Measurements from ENCODE around the gene GCNT3. TPM values are rescaled to one million over a fixed set of nuclear protein-coding genes. Genes with fewer than 3 reads are reported as not detected.

GCNT3 gene
- under 1 TPM in 2 of 5 donors, not detected in 3; 0.22 to 0.29 TPM for total RNA-seq
- total RNA-seq (2013) = 0.18 TPM
- 0 to 0.06 (median 0) reads per million in 29 experiments for total RNA-seq

GRCh38 chr15:59611276-59612260, at the start of gene GCNT3:
Gene GCNT3, plus strand, starts transcription at chr15:59611783. Its CDS starts 6,456 bp downstream, at chr15:59618239.
- Histone ChIP-seq H3K4me3 (ENCODE audit: control insufficient read depth in 1 of 2, extremely low read depth in 1 of 2, low read length in 1 of 2) (no peak within 1 kb of the TSS), H3K27me3 (replicated peaks in 1 of 2; ENCODE audit: control insufficient read depth in 2 of 2, extremely low read depth in 1 of 2, insufficient read depth in 2 of 2, low read length in 1 of 2) (peaks cover 0 to 24% of the 10 kb centered on the region in 2 experiments), H3K4me1 (ENCODE audit: control insufficient read depth in 1 of 2, extremely low read depth in 1 of 2, insufficient read depth in 2 of 2, low read length in 2 of 2) (no peaks in the 10 kb centered on the region), H3K36me3 (ENCODE audit: control insufficient read depth in 2 of 2, extremely low read depth in 1 of 2, insufficient read depth in 1 of 2, low read length in 1 of 2) (no peaks in the 10 kb centered on the region), H3K27ac (ENCODE audit: low read length) (no peak within 1 kb of the TSS), H3K9me3 (no peaks in the 10 kb centered on the region)
- peaks cover 0 to 10% (median 0%) of the 10 kb centered on the region in 3 donors for H3K9me3 Mint-ChIP-seq
- H3K4me3 Mint-ChIP-seq = no peak within 1 kb of the TSS
- H3K4me1 Mint-ChIP-seq = peaks cover 4 to 19% (median 7%) of the 10 kb centered on the region in 3 donors
- POLR2A ChIA-PET = interaction anchor here in 1 of 2 donors (0.6 kb wide), 1 partner anchor 34 kb away, joined by 3 read pairs; no protein-coding TSS in a partner anchor
- H3K27me3 Mint-ChIP-seq = peaks cover 13 to 26% of the 10 kb centered on the region in 2 donors
- WGBS (ENCODE audit: insufficient coverage) = 82% methylated on average over 4 of the region's 8 CpGs
- H3K36me3 Mint-ChIP-seq = no peaks in the 10 kb centered on the region
- CTCF ChIA-PET = interaction anchor here (0.5 to 0.6 kb wide), 2 partner anchors 619 to 932 kb away, joined by 4 read pairs; no protein-coding TSS in a partner anchor
- no peak within 1 kb of the TSS for H3K27ac Mint-ChIP-seq
- ATAC-seq (replicated peaks in 1 of 4) (no peak), DNase-seq (no peak)

GRCh38 chr15:59562448-59563186, 49.0 kb upstream of the GCNT3 start:
- H3K4me1 ChIP-seq (ENCODE audit: control insufficient read depth in 1 of 2, extremely low read depth in 1 of 2, insufficient read depth in 2 of 2, low read length in 2 of 2) = no peaks in the 10 kb centered on the region
- no peaks in the 10 kb centered on the region for H3K36me3 ChIP-seq (ENCODE audit: control insufficient read depth in 2 of 2, extremely low read depth in 1 of 2, insufficient read depth in 1 of 2, low read length in 1 of 2)
- H3K4me3 ChIP-seq (ENCODE audit: control insufficient read depth in 1 of 2, extremely low read depth in 1 of 2, low read length in 1 of 2) = no peak overlapping the region
- H3K27me3 ChIP-seq (replicated peaks in 1 of 2; ENCODE audit: control insufficient read depth in 2 of 2, extremely low read depth in 1 of 2, insufficient read depth in 2 of 2, low read length in 1 of 2) = no peaks in the 10 kb centered on the region
- peaks cover 1 to 4% of the 10 kb centered on the region in 2 donors for H3K27me3 Mint-ChIP-seq
- no peaks in the 10 kb centered on the region for H3K9me3 ChIP-seq
- H3K27ac ChIP-seq (ENCODE audit: low read length) = no peak overlapping the region
- H3K27ac Mint-ChIP-seq = no peak overlapping the region
- no peak for ATAC-seq (replicated peaks in 1 of 4)
- no peaks in the 10 kb centered on the region for H3K36me3 Mint-ChIP-seq
- DNase-seq = no peak
- ChIA-PET POLR2A (no interaction called here), CTCF (interaction anchor here in 1 of 2 donors (0.9 kb wide), 1 partner anchor 589 kb away, joined by 3 read pairs; no protein-coding TSS in a partner anchor)
- peaks cover 0 to 2% (median 0%) of the 10 kb centered on the region in 3 donors for H3K4me1 Mint-ChIP-seq
- H3K4me3 Mint-ChIP-seq = no peak overlapping the region
- no peaks in the 10 kb centered on the region for H3K9me3 Mint-ChIP-seq
- whole genome bisulfite sequencing (ENCODE audit: insufficient coverage) = no CpG with 5 or more reads among the region's 2 CpGs

- CTCF ChIA-PET = no interaction called here
- H3K4me3 Mint-ChIP-seq = no peak overlapping the region
Measured at GRCh38 chr15:59565299-59565698, 46.3 kb upstream of the GCNT3 start.

DNA sequence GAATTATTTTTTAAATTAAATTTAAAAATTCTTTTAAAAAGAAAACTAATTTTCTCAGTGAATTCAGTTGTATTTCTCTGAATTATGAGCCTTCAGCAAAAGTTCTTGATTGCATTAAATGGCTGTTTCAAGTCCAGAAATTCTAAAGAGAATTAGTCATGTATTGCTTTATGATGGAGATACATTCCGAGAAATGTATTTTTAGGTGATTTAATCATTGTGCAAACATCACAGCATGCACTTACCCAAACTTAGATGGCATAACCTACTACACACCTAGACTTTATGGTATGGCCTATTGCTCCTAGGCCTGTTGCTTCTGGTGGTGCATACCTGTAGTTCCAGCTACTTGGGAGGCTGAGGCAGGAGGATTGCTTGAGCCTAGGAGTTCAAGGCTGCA, 44.3 kb upstream of the GCNT3 start:
- POLR2A ChIA-PET = no interaction called here
- DNase-seq = no peak
- no peak overlapping the region for H3K4me3 Mint-ChIP-seq
- H3K36me3 ChIP-seq (ENCODE audit: control insufficient read depth in 2 of 2, extremely low read depth in 1 of 2, insufficient read depth in 1 of 2, low read length in 1 of 2) = no peaks in the 10 kb centered on the region
- no peaks in the 10 kb centered on the region for H3K4me1 ChIP-seq (ENCODE audit: control insufficient read depth in 1 of 2, extremely low read depth in 1 of 2, insufficient read depth in 2 of 2, low read length in 2 of 2)
- peaks cover 0 to 2% of the 10 kb centered on the region in 2 experiments for H3K27me3 ChIP-seq (replicated peaks in 1 of 2; ENCODE audit: control insufficient read depth in 2 of 2, extremely low read depth in 1 of 2, insufficient read depth in 2 of 2, low read length in 1 of 2)
- H3K4me3 ChIP-seq (ENCODE audit: control insufficient read depth in 1 of 2, extremely low read depth in 1 of 2, low read length in 1 of 2) = no peak overlapping the region
- H3K36me3 Mint-ChIP-seq = no peaks in the 10 kb centered on the region
- no peaks in the 10 kb centered on the region for H3K9me3 ChIP-seq
- no peak overlapping the region for H3K27ac ChIP-seq (ENCODE audit: low read length)
- ATAC-seq (replicated peaks in 1 of 4) = no peak
- H3K4me1 Mint-ChIP-seq = peaks cover 0 to 2% (median 0%) of the 10 kb centered on the region in 3 donors
- WGBS (ENCODE audit: insufficient coverage) = no CpG with 5 or more reads among the region's 1 CpG
- CTCF ChIA-PET = interaction anchor here (0.6 to 0.7 kb wide), 2 partner anchors 10 to 379 kb away, joined by 4 to 5 read pairs; no protein-coding TSS in a partner anchor
- no peak overlapping the region for H3K27ac Mint-ChIP-seq
- H3K9me3 Mint-ChIP-seq = no peaks in the 10 kb centered on the region
- H3K27me3 Mint-ChIP-seq = peaks cover 4% of the 10 kb centered on the region in 2 donors

More at GRCh38 chr15:59565299-59565698, 46.3 kb upstream of the GCNT3 start:
- peaks cover 0 to 2% (median 0%) of the 10 kb centered on the region in 3 donors for H3K4me1 Mint-ChIP-seq
- H3K27ac ChIP-seq (ENCODE audit: low read length) = no peak overlapping the region
- ATAC-seq (replicated peaks in 1 of 4) (no peak), DNase-seq (no peak)
- H3K27me3 Mint-ChIP-seq = peaks cover 1 to 4% of the 10 kb centered on the region in 2 donors
- H3K36me3 Mint-ChIP-seq = no peaks in the 10 kb centered on the region
- no peaks in the 10 kb centered on the region for H3K36me3 ChIP-seq (ENCODE audit: control insufficient read depth in 2 of 2, extremely low read depth in 1 of 2, insufficient read depth in 1 of 2, low read length in 1 of 2)
- no peak overlapping the region for H3K4me3 ChIP-seq (ENCODE audit: control insufficient read depth in 1 of 2, extremely low read depth in 1 of 2, low read length in 1 of 2)
- 66% methylated on average over 2 of the region's 4 CpGs for whole genome bisulfite sequencing (ENCODE audit: insufficient coverage)
- H3K27ac Mint-ChIP-seq = no peak overlapping the region
- H3K9me3 ChIP-seq = no peaks in the 10 kb centered on the region
- H3K27me3 ChIP-seq (replicated peaks in 1 of 2; ENCODE audit: control insufficient read depth in 2 of 2, extremely low read depth in 1 of 2, insufficient read depth in 2 of 2, low read length in 1 of 2) = peaks cover 0 to 2% of the 10 kb centered on the region in 2 experiments
- POLR2A ChIA-PET = no interaction called here
- no peaks in the 10 kb centered on the region for H3K9me3 Mint-ChIP-seq
- H3K4me1 ChIP-seq (ENCODE audit: control insufficient read depth in 1 of 2, extremely low read depth in 1 of 2, insufficient read depth in 2 of 2, low read length in 2 of 2) = no peaks in the 10 kb centered on the region

DNA sequence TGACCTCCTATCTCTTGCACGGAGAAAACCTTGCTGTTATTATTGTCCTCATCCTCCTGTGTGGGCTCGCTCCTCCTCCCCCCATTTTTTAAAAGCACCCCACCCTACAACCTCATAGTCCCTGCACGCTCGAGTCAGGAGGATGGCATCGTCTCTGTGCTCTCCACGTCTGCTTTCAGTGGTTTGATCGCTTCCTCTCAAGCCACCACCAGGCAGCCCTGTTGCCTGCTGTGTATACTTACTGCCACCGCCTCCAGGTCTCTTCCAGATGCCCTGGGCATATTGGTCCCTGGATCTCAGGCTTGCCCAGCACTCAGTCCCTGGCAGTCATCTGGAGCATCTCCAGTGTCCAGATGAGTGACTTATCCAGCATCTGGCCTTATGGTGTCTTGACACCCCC, 42.1 kb upstream of the GCNT3 start:
- CTCF ChIA-PET = no interaction called here
- Mint-ChIP-seq H3K4me3 (no peak overlapping the region), H3K4me1 (no peaks in the 10 kb centered on the region), H3K9me3 (no peaks in the 10 kb centered on the region), H3K27ac (no peak overlapping the region), H3K27me3 (peaks cover 4 to 8% of the 10 kb centered on the region in 2 donors), H3K36me3 (no peaks in the 10 kb centered on the region)
- ATAC-seq (replicated peaks in 1 of 4) (no peak), DNase-seq (no peak)
- POLR2A ChIA-PET = no interaction called here
- 53% methylated on average over 7 of the region's 8 CpGs for WGBS (ENCODE audit: insufficient coverage)
- H3K4me3 ChIP-seq (ENCODE audit: control insufficient read depth in 1 of 2, extremely low read depth in 1 of 2, low read length in 1 of 2) = no peak overlapping the region
- H3K27me3 ChIP-seq (replicated peaks in 1 of 2; ENCODE audit: control insufficient read depth in 2 of 2, extremely low read depth in 1 of 2, insufficient read depth in 2 of 2, low read length in 1 of 2) = peaks cover 0 to 2% of the 10 kb centered on the region in 2 experiments
- no peaks in the 10 kb centered on the region for H3K9me3 ChIP-seq
- no peaks in the 10 kb centered on the region for H3K36me3 ChIP-seq (ENCODE audit: control insufficient read depth in 2 of 2, extremely low read depth in 1 of 2, insufficient read depth in 1 of 2, low read length in 1 of 2)
- H3K27ac ChIP-seq (ENCODE audit: low read length) = no peak overlapping the region
- no peaks in the 10 kb centered on the region for H3K4me1 ChIP-seq (ENCODE audit: control insufficient read depth in 1 of 2, extremely low read depth in 1 of 2, insufficient read depth in 2 of 2, low read length in 2 of 2)

GRCh38 chr15:59570315-59570714, 41.3 kb upstream of the GCNT3 start:
- Histone ChIP-seq H3K27me3 (replicated peaks in 1 of 2; ENCODE audit: control insufficient read depth in 2 of 2, extremely low read depth in 1 of 2, insufficient read depth in 2 of 2, low read length in 1 of 2) (peaks cover 0 to 2% of the 10 kb centered on the region in 2 experiments), H3K27ac (ENCODE audit: low read length) (no peak overlapping the region), H3K4me3 (ENCODE audit: control insufficient read depth in 1 of 2, extremely low read depth in 1 of 2, low read length in 1 of 2) (no peak overlapping the region), H3K36me3 (ENCODE audit: control insufficient read depth in 2 of 2, extremely low read depth in 1 of 2, insufficient read depth in 1 of 2, low read length in 1 of 2) (no peaks in the 10 kb centered on the region), H3K9me3 (no peaks in the 10 kb centered on the region), H3K4me1 (ENCODE audit: control insufficient read depth in 1 of 2, extremely low read depth in 1 of 2, insufficient read depth in 2 of 2, low read length in 2 of 2) (no peaks in the 10 kb centered on the region)
- no peak overlapping the region for H3K4me3 Mint-ChIP-seq
- peaks cover 4 to 8% of the 10 kb centered on the region in 2 donors for H3K27me3 Mint-ChIP-seq
- POLR2A ChIA-PET = interaction anchor here in 1 of 2 donors (0.6 kb wide), 1 partner anchor 542 kb away, joined by 9 read pairs; no protein-coding TSS in a partner anchor
- H3K27ac Mint-ChIP-seq = no peak overlapping the region
- H3K36me3 Mint-ChIP-seq = no peaks in the 10 kb centered on the region
- ATAC-seq (replicated peaks in 1 of 4) (no peak), DNase-seq (no peak)
- H3K9me3 Mint-ChIP-seq = no peaks in the 10 kb centered on the region
- CTCF ChIA-PET = interaction anchor here in 1 of 2 donors (1.0 kb wide), 1 partner anchor 404 kb away, joined by 6 read pairs; no protein-coding TSS in a partner anchor
- H3K4me1 Mint-ChIP-seq = no peaks in the 10 kb centered on the region
- WGBS (ENCODE audit: insufficient coverage) = 71% methylated on average over 2 of the region's 3 CpGs
